Colonic mucosa (tissue), 4 donors: Measurements from ENCODE around the gene DHX40. TPM values are rescaled to one million over a fixed set of nuclear protein-coding genes. Genes with fewer than 3 reads are reported as not detected.

Source experiments
- DNase-seq: peaks from one replicate; pipeline ENCODE4 v3.0.0-alpha.2; 2020
- H3K27ac ChIP-seq: fragments of 200-600 bp; one replicate; pipeline ENCODE4 v1.8.0; 2021
- H3K27me3 ChIP-seq: fragments of 200-600 bp; one replicate; pipeline ENCODE4 v1.8.0; 2021
- H3K36me3 ChIP-seq: fragments of 200-600 bp; one replicate; pipeline ENCODE4 v1.8.0; 2021
- H3K4me1 ChIP-seq: fragments of 200-600 bp; one replicate; pipeline ENCODE4 v1.8.0; 2021; ENCODE audit warnings: mild to moderate bottlenecking
- H3K4me3 ChIP-seq: fragments of 200-600 bp; one replicate; pipeline ENCODE4 v1.8.0; 2021
- H3K9ac ChIP-seq, 2 donors: one replicate each; pipeline ENCODE4 v1.7.0; 2013; ENCODE audit warnings: control low read depth in 2 of 2, low read depth in 2 of 2, low read length in 2 of 2
- H3K9me3 ChIP-seq: fragments of 200-600 bp; one replicate; pipeline ENCODE4 v1.8.0; 2021
- intact Hi-C: fragments of 100-400 bp; cut with DNase I; formaldehyde crosslinking; loops from one replicate; pipeline ENCODE4 v1.14.1; 2022
- total RNA-seq, 2 donors: library from RNA; stranded (reverse); fragmentation: NEBNext Ultra II Directional in 1 of 2; extraction: Animal tissue kit (Norgen Biotek cat#: 25700) in 1 of 2; gene quantifications; one replicate each; pipeline ENCODE4 v1.2.1, GENCODE V29; 2021
- TF ChIP-seq, protein P1 (sequence below): fragments of 200-600 bp; IDR thresholded peaks from one replicate; pipeline ENCODE4 v1.8.0; 2022; ENCODE audit warnings: antibody characterized with exemption, mild to moderate bottlenecking
- donor health status: healthy.
- donor health status: DM: no; HTN: no; CAD: no.
- donor health status: DM: no; HTN: no; CAD: no.

Gene DHX40
- total RNA-seq, 2 donors from 2014 or later = 15.2 to 22.7 TPM

DNA sequence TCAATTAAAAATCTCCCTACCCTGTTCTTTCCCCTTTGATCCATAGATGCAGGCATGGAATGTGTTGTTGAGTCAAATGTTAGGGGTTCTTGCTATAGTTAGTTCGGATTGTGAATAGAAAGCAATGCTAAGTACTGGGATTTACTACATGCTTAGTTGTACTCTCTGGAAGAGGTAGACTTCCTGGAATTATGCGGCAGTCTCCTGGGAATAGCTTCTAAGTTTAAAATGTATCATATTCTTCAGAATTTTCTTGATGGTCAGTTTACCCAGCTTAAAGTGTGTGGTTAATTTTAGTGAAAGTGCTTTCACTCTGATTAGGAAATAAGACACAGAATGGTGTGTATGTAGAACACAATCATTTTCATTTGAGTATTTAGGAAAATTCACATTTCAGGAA, 57.7 kb downstream of the DHX40 start:
- Histone ChIP-seq H3K9ac (peak overlapping the region in 1 of 2 donors; percentile 48), H3K27me3 (no peaks in the 10 kb centered on the region), H3K9me3 (no peaks in the 10 kb centered on the region), H3K4me1 (peaks cover 13% of the 10 kb centered on the region), H3K4me3 (no peak overlapping the region), H3K27ac (no peak overlapping the region), H3K36me3 (no peaks in the 10 kb centered on the region)
- intact Hi-C loops = no loop called here
- DNase-seq = no peak
- TF ChIP-seq, protein P1, sequence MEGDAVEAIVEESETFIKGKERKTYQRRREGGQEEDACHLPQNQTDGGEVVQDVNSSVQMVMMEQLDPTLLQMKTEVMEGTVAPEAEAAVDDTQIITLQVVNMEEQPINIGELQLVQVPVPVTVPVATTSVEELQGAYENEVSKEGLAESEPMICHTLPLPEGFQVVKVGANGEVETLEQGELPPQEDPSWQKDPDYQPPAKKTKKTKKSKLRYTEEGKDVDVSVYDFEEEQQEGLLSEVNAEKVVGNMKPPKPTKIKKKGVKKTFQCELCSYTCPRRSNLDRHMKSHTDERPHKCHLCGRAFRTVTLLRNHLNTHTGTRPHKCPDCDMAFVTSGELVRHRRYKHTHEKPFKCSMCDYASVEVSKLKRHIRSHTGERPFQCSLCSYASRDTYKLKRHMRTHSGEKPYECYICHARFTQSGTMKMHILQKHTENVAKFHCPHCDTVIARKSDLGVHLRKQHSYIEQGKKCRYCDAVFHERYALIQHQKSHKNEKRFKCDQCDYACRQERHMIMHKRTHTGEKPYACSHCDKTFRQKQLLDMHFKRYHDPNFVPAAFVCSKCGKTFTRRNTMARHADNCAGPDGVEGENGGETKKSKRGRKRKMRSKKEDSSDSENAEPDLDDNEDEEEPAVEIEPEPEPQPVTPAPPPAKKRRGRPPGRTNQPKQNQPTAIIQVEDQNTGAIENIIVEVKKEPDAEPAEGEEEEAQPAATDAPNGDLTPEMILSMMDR = no peak

DNA sequence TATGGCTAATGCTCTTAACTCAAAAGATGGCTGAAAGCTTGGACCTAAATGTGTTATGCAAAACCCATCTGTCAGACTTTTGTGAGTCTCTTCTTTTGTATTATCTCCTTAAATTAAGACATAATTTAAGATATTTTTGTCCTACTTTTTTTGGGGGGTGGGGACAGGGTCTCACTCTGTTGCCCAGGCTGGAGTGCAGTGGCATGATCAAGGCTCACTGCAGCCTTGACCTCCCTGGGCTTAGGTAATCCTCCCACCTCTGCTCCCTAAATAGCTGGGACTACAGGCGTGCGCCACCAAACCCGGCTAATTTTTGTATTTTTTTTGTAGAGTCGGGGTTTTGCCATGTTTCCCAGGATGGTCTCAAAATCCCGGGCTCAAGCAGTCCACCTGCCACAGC, 61.3 kb downstream of the DHX40 start:
- H3K27ac ChIP-seq = no peak overlapping the region
- DNase-seq = no peak
- peaks cover 15% of the 10 kb centered on the region for H3K4me1 ChIP-seq
- no peaks in the 10 kb centered on the region for H3K9me3 ChIP-seq
- no peak overlapping the region for H3K9ac ChIP-seq
- H3K4me3 ChIP-seq = no peak overlapping the region
- H3K27me3 ChIP-seq = no peaks in the 10 kb centered on the region
- TF ChIP-seq, protein P1 = no peak
- no peaks in the 10 kb centered on the region for H3K36me3 ChIP-seq
- intact Hi-C loops = no loop called here

GRCh38 chr17:59627274-59627673, 61.9 kb downstream of the DHX40 start:
- no peaks in the 10 kb centered on the region for H3K9me3 ChIP-seq
- H3K36me3 ChIP-seq = no peaks in the 10 kb centered on the region
- TF ChIP-seq, protein P1 = no peak
- no peaks in the 10 kb centered on the region for H3K27me3 ChIP-seq
- no peak overlapping the region for H3K27ac ChIP-seq
- H3K9ac ChIP-seq = no peak overlapping the region
- H3K4me1 ChIP-seq = peaks cover 15% of the 10 kb centered on the region
- intact Hi-C loops = no loop called here
- no peak for DNase-seq
- H3K4me3 ChIP-seq = no peak overlapping the region

DNA sequence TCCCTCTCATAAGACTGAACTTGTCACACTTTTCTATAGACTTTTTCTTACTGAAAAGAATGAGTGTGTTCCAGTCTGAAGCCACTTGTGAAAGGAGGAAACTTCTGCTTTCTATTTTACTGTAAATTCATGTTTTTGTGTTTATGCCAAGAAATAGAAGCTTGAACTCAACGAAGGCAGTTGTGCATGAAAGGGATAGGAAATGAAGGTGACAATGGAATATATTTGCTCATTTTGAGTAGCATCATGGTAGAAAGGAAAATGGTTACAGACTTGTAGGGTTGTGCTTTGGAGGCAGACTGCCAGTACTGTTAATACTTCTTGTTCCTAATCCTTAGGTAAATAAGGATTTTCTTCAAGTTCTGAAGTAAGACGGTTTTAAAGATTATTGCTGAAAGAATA, 62.4 kb downstream of the DHX40 start:
- Histone ChIP-seq H3K4me1 (peaks cover 15% of the 10 kb centered on the region), H3K27ac (peak overlapping the region; percentile 6), H3K9me3 (no peaks in the 10 kb centered on the region), H3K36me3 (no peaks in the 10 kb centered on the region), H3K4me3 (no peak overlapping the region), H3K27me3 (no peaks in the 10 kb centered on the region), H3K9ac (no peak overlapping the region)
- TF ChIP-seq, protein P1 = no peak
- intact Hi-C loops = no loop called here
- DNase-seq = no peak

GRCh38 chr17:59629174-59629573, 63.8 kb downstream of the DHX40 start:
- Histone ChIP-seq H3K4me3 (no peak overlapping the region), H3K4me1 (peaks cover 15% of the 10 kb centered on the region), H3K9ac (no peak overlapping the region), H3K27ac (no peak overlapping the region), H3K9me3 (no peaks in the 10 kb centered on the region), H3K27me3 (no peaks in the 10 kb centered on the region), H3K36me3 (no peaks in the 10 kb centered on the region)
- intact Hi-C loops = no loop called here
- TF ChIP-seq, protein P1 = no peak
- no peak for DNase-seq

GRCh38 chr17:59631276-59631675, 65.9 kb downstream of the DHX40 start:
- no peak overlapping the region for H3K4me3 ChIP-seq
- intact Hi-C loops = no loop called here
- H3K9me3 ChIP-seq = no peaks in the 10 kb centered on the region
- H3K4me1 ChIP-seq = peaks cover 19% of the 10 kb centered on the region
- TF ChIP-seq, protein P1 = no peak
- no peaks in the 10 kb centered on the region for H3K27me3 ChIP-seq
- H3K27ac ChIP-seq = no peak overlapping the region
- no peak for DNase-seq
- no peak overlapping the region for H3K9ac ChIP-seq
- no peaks in the 10 kb centered on the region for H3K36me3 ChIP-seq
